GM23338 (cell line): ENCODE measurements around the gene C20orf173. TPM values are rescaled to one million over a fixed set of nuclear protein-coding genes. Genes with fewer than 3 reads are reported as not detected.

Experiments used
- ATAC-seq: fragments of 200-7000 bp; cut with Tn5 transposase; 3 replicates; pipeline ENCODE4 v1.9.1; 2020
- DNase-seq: peaks from one replicate; pipeline ENCODE4 v3.0.0-alpha.2; 2015; ENCODE audit warnings: low spot score
- H2AFZ ChIP-seq: fragments of 200-600 bp; sonication (generic); 2 replicates; pipeline ENCODE4 v1.8.0; 2016; ENCODE audit warnings: antibody characterized with exemption, mild to moderate bottlenecking, moderate library complexity
- H3F3A ChIP-seq: fragments of 200-600 bp; sonication (generic); replicated peaks from 2 replicates; pipeline ENCODE4 v1.8.0; 2017; ENCODE audit warnings: antibody characterized with exemption, mixed run types, low read depth
- H3K27ac ChIP-seq: fragments of 200-600 bp; sonication (generic); 2 replicates; pipeline ENCODE4 v1.6.1; 2016; ENCODE audit warnings: low read depth
- H3K27me3 ChIP-seq: fragments of 200-600 bp; sonication (generic); 2 replicates; pipeline ENCODE4 v1.8.0; 2016; ENCODE audit warnings: mild to moderate bottlenecking, mixed run types, moderate library complexity; ENCODE audit not compliant: insufficient read depth
- H3K36me3 ChIP-seq: fragments of 200-600 bp; sonication (generic); 2 replicates; pipeline ENCODE4 v1.8.0; 2016; ENCODE audit warnings: mild to moderate bottlenecking; ENCODE audit not compliant: insufficient read depth
- H3K4me1 ChIP-seq: fragments of 200-600 bp; sonication (generic); 2 replicates; pipeline ENCODE4 v1.8.0; 2016; ENCODE audit warnings: mild to moderate bottlenecking, moderate library complexity; ENCODE audit not compliant: insufficient read depth
- H3K4me2 ChIP-seq: fragments of 200-600 bp; sonication (generic); 2 replicates; pipeline ENCODE4 v1.7.1; 2017; ENCODE audit warnings: mixed run types
- H3K4me3 ChIP-seq: fragments of 200-600 bp; sonication (generic); 2 replicates; pipeline ENCODE4 v1.6.1; 2016; ENCODE audit warnings: mixed run types
- H3K79me2 ChIP-seq: fragments of 200-600 bp; sonication (generic); replicated peaks from 2 replicates; pipeline ENCODE4 v1.8.0; 2017; ENCODE audit warnings: mild to moderate bottlenecking; ENCODE audit not compliant: insufficient read depth
- H3K9me2 ChIP-seq: fragments of 200-600 bp; sonication (generic); 2 replicates; pipeline ENCODE4 v1.8.0; 2017; ENCODE audit not compliant: insufficient read depth
- H4K20me1 ChIP-seq: fragments of 200-600 bp; sonication (generic); replicated peaks from 2 replicates; pipeline ENCODE4 v1.8.0; 2017; ENCODE audit warnings: mild to moderate bottlenecking; ENCODE audit not compliant: insufficient read depth
- H3K27ac Mint-ChIP-seq: 2 replicates; pipeline ENCODE4 v1.8.0; 2020; ENCODE audit warnings: inconsistent platforms, mild to moderate bottlenecking, moderate library complexity, mixed read lengths
- H3K27me3 Mint-ChIP-seq: 3 replicates; pipeline ENCODE4 v1.8.0; 2022; ENCODE audit warnings: low read depth, mild to moderate bottlenecking, moderate library complexity, mixed read lengths, inconsistent platforms; ENCODE audit not compliant: insufficient read depth, poor library complexity
- H3K36me3 Mint-ChIP-seq: 3 replicates; pipeline ENCODE4 v1.8.0; 2021; ENCODE audit warnings: low read depth, mild to moderate bottlenecking, inconsistent platforms, moderate library complexity, mixed read lengths
- H3K4me1 Mint-ChIP-seq: 3 replicates; pipeline ENCODE4 v1.8.0; 2020; ENCODE audit warnings: mild to moderate bottlenecking, inconsistent platforms, mixed read lengths
- H3K4me3 Mint-ChIP-seq: 3 replicates; pipeline ENCODE4 v1.8.0; 2021; ENCODE audit warnings: moderate library complexity, mild to moderate bottlenecking, inconsistent platforms, mixed read lengths
- H3K9me3 Mint-ChIP-seq: 3 replicates; pipeline ENCODE4 v1.8.0; 2020; ENCODE audit warnings: moderate library complexity, mild to moderate bottlenecking, inconsistent platforms, mixed read lengths
- CREB1 ChIP-seq: fragments of 250-450 bp; sonication (Bioruptor Pico); IDR thresholded peaks from 2 replicates; pipeline ENCODE4 v1.5.0; 2020; ENCODE audit warnings: low read depth, mild to moderate bottlenecking, moderate library complexity
- CTCF ChIP-seq, 2 experiments: fragments of 200-600 bp in 1 of 2; sonication (generic) in 1 of 2; conservative IDR thresholded peaks; 2 replicates each; pipeline versions ENCODE4 v1.5.1 to v1.6.1; 2016 to 2017; ENCODE audit warnings: antibody characterized with exemption in 2 of 2, low read depth in 2 of 2, mild to moderate bottlenecking in 2 of 2, moderate library complexity in 1 of 2
- POLR2AphosphoS5 ChIP-seq: IDR thresholded peaks from 2 replicates; pipeline ENCODE4 v1.6.1; 2016; ENCODE audit warnings: antibody characterized with exemption, low read depth
- ZNF114 ChIP-seq: fragments of 250-450 bp; sonication (Bioruptor Pico); IDR thresholded peaks from 2 replicates; pipeline ENCODE4 v1.5.0; 2020; ENCODE audit warnings: mild to moderate bottlenecking, moderate library complexity
- ZNF331 ChIP-seq: fragments of 250-450 bp; sonication (Bioruptor Pico); IDR thresholded peaks from 2 replicates; pipeline ENCODE4 v1.5.0; 2020; ENCODE audit warnings: low read depth, mild to moderate bottlenecking, moderate library complexity
- ZNF462 ChIP-seq: fragments of 250-450 bp; sonication (Bioruptor Pico); IDR thresholded peaks from 2 replicates; pipeline ENCODE4 v1.5.0; 2020; ENCODE audit warnings: mild to moderate bottlenecking, moderate library complexity
- polyA plus RNA-seq: library from polyadenylated mRNA; unstranded; fragments of >200 nt; fragmentation: Nextera tagmentation; extraction: Ambion mirVana; gene quantifications from 2 replicates; pipeline ENCODE4 v1.2.1, GENCODE V29; 2016
- total RNA-seq: library from RNA; depleted of rRNA; stranded (reverse); fragments of >200 nt; shearing (Covaris generic); gene quantifications from 2 replicates; pipeline ENCODE4 v1.2.3, GENCODE V29; 2014

The C20orf173 gene
- total and polyA plus RNA-seq, 2 experiments from 2014 or later, result not detected

GRCh38 chr20:35525639-35526038 is 3.8 kb downstream of the C20orf173 start (continued):
- TF ChIP-seq ZNF462 (CRISPR knock-in tag) (no peak), POLR2AphosphoS5 (no peak), CREB1 (no peak)

GRCh38 chr20:35523298-35523888 is 6.1 kb downstream of the C20orf173 start:
- H3F3A ChIP-seq, result no peaks in the 10 kb centered on the region
- no peaks in the 10 kb centered on the region for H3K36me3 ChIP-seq
- H3K4me1 Mint-ChIP-seq, result no peaks in the 10 kb centered on the region
- ATAC-seq (peak; percentile 94), DNase-seq (peak; percentile 81)
- H3K27me3 ChIP-seq, result no peaks in the 10 kb centered on the region
- H3K27ac ChIP-seq, result 0 out of 2 replicates have a peak overlapping the region, but pooled peaks have one; percentile 26
- H3K4me2 ChIP-seq, result no peak overlapping the region
- H3K36me3 Mint-ChIP-seq, result no peaks in the 10 kb centered on the region
- no peaks in the 10 kb centered on the region for H3K9me2 ChIP-seq
- peak; percentile 62 to 69 for TF ChIP-seq CTCF (conservative IDR thresholded peaks at IDR 0.05; ENCODE audit: low read depth in 2 of 2)
- TF ChIP-seq ZNF114 (CRISPR knock-in tag), result no peak
- no peak for TF ChIP-seq ZNF462 (CRISPR knock-in tag)
- no peak for TF ChIP-seq ZNF331 (CRISPR knock-in tag)
- peaks cover 4% of the 10 kb centered on the region; the same call in 2 of the 3 replicates for H3K9me3 Mint-ChIP-seq
- peak overlapping the region; percentile 72; the same call in 1 of the 2 replicates for H2AFZ ChIP-seq
- no peak overlapping the region for H3K4me3 ChIP-seq
- H4K20me1 ChIP-seq, result no peaks in the 10 kb centered on the region
- H3K27ac Mint-ChIP-seq, result no peak overlapping the region; the same call in 1 of the 2 replicates
- no peaks in the 10 kb centered on the region for H3K4me1 ChIP-seq
- peaks cover 15% of the 10 kb centered on the region for H3K27me3 Mint-ChIP-seq
- no peak overlapping the region for H3K4me3 Mint-ChIP-seq
- H3K79me2 ChIP-seq, result no peaks in the 10 kb centered on the region
